ENCODE data around the gene DCST1. TPM values are rescaled to one million over a fixed set of nuclear protein-coding genes. Genes with fewer than 3 reads are reported as not detected.

DCST1 gene
- total and polyA plus RNA-seq, 2 of the 4 experiments (the other 2 are of a cell fraction): not detected

GRCh38 chr1:155064832-155065429, 31.3 kb downstream of the DCST1 start (continued):
- TF ChIP-seq USF2 (IDR thresholded peaks at IDR 0.05; ENCODE audit: low read depth, low read length): no peak

GRCh38 chr1:155066777-155067176, 33.2 kb downstream of the DCST1 start:
- H2AK9ac ChIP-seq (replicated peaks; ENCODE audit: low read depth, low read length, poor library complexity): no peak overlapping the region
- H3K23ac ChIP-seq (ENCODE audit: low read depth, low read length): no peak overlapping the region
- H4K20me1 ChIP-seq (ENCODE audit: insufficient read depth, low read length): peaks cover 8% of the 10 kb centered on the region; the same call in 1 of the 2 replicates
- no peaks in the 10 kb centered on the region for H3K27me3 ChIP-seq (ENCODE audit: control insufficient read depth, insufficient read depth, low read length)
- DNase-seq (no peak), ATAC-seq (ENCODE audit: low read depth) (no peak)
- no peak for TF ChIP-seq RFX5 (IDR thresholded peaks at IDR 0.05; ENCODE audit: low read depth, low read length)
- TF ChIP-seq MXI1 (IDR thresholded peaks at IDR 0.05; ENCODE audit: borderline replicate concordance, low read depth, low read length): no peak
- TF ChIP-seq NFE2L2 (IDR thresholded peaks at IDR 0.05; ENCODE audit: low read depth, low read length): no peak
- TF ChIP-seq BHLHE40 (IDR thresholded peaks at IDR 0.05; ENCODE audit: low read depth, low read length): no peak
- TF ChIP-seq MAFK (IDR thresholded peaks at IDR 0.05; ENCODE audit: low read depth, low read length): no peak
- no peak for TF ChIP-seq USF2 (IDR thresholded peaks at IDR 0.05; ENCODE audit: low read depth, low read length)
- no peak for TF ChIP-seq RCOR1 (IDR thresholded peaks at IDR 0.05; ENCODE audit: insufficient replicate concordance, low read length)
- no peak for TF ChIP-seq CEBPB (IDR thresholded peaks at IDR 0.05; ENCODE audit: low read depth, low read length)
- no peak for TF ChIP-seq RAD21 (IDR thresholded peaks at IDR 0.05; ENCODE audit: low read length)
- H3K4me3 ChIP-seq (ENCODE audit: insufficient read depth, low read depth, low read length): no peak overlapping the region
- dilution Hi-C loops (cut with HindIII; ENCODE audit: low sequenced_read_pairs, unreplicated experiment) (no loop called here), in situ Hi-C loops (cut with MboI; ENCODE audit: low sequenced_read_pairs) (no loop called here), intact Hi-C loops (cut with micrococcal nuclease) (no loop called here)
- POLR2A ChIA-PET (ENCODE audit: unreplicated experiment): no interaction called here
- no peak overlapping the region for H4K5ac ChIP-seq (ENCODE audit: low read depth, low read length)
- no peak overlapping the region for H3K18ac ChIP-seq (ENCODE audit: low read depth, low read length)
- H3K4me2 ChIP-seq (ENCODE audit: low read depth, low read length): no peak overlapping the region
- H2BK15ac ChIP-seq (ENCODE audit: low read depth, low read length): no peak overlapping the region
- no peak overlapping the region for H2BK20ac ChIP-seq (ENCODE audit: low read depth, low read length)
- H3K56ac ChIP-seq (ENCODE audit: extremely low read depth, insufficient read depth, low read length): no peak overlapping the region
- H3K79me1 ChIP-seq (ENCODE audit: low read depth in 1 of 2, low read length in 2 of 2): peaks cover 10 to 17% of the 10 kb centered on the region in 2 experiments
- H3K9me3 ChIP-seq (ENCODE audit: control insufficient read depth, insufficient read depth, low read length): no peaks in the 10 kb centered on the region
- no peak overlapping the region for H2BK5ac ChIP-seq (ENCODE audit: low read depth, low read length, poor library complexity, severe bottlenecking)
- H3K9ac ChIP-seq (ENCODE audit: low read depth, low read length): no peak overlapping the region
- BruUV-seq (replicated peaks): no TSS peak
- no peak overlapping the region for H3K4ac ChIP-seq (ENCODE audit: low read depth, low read length)
- whole genome bisulfite sequencing, 2 experiments (ENCODE audit: extremely low coverage in 2 of 2, insufficient read length in 1 of 2): 84% methylated on average over 3 of the region's 8 CpGs; no CpG with 5 or more reads in 1 of the 2 experiments
- CTCF ChIA-PET: no interaction called here
- H4K8ac ChIP-seq (ENCODE audit: low read depth in 2 of 2, low read length in 2 of 2): no peak overlapping the region
- H2AFZ ChIP-seq (replicated peaks; ENCODE audit: low read length, poor library complexity): no peak overlapping the region
- peaks cover 21% of the 10 kb centered on the region; the same call in 1 of the 2 replicates for H3K36me3 ChIP-seq (ENCODE audit: control insufficient read depth, insufficient read depth, low read length)
- no peak overlapping the region for H3K27ac ChIP-seq (ENCODE audit: insufficient read depth, low read length)
- H2BK120ac ChIP-seq (ENCODE audit: low read depth, low read length): no peak overlapping the region
- H3K4me1 ChIP-seq (ENCODE audit: control insufficient read depth, insufficient read depth, low read length): peaks cover 7% of the 10 kb centered on the region; the same call in 1 of the 2 replicates
- peaks cover 8% of the 10 kb centered on the region; the same call in 1 of the 2 replicates for H3K9me1 ChIP-seq (ENCODE audit: insufficient read depth, low read length)
- H2AK5ac ChIP-seq (ENCODE audit: low read depth, low read length): no peak overlapping the region
- H4K91ac ChIP-seq (ENCODE audit: insufficient read depth, low read depth, low read length): no peak overlapping the region
- H3K14ac ChIP-seq (replicated peaks; ENCODE audit: low read depth, low read length): no peak overlapping the region

Measured in IMR-90 (cell line).